GM21360 (cell line): ENCODE results near the gene SCUBE2.

ENCODE experiments used
- ATAC-seq: cut with Tn5 transposase; IDR thresholded peaks from one replicate; pipeline ENCODE4 v1.9.1; 2021; ENCODE audit warnings: mild to moderate bottlenecking, moderate library complexity; ENCODE audit not compliant: unreplicated experiment

SCUBE2 gene

GRCh38 chr11:9076046-9076445 is 15.4 kb downstream of the SCUBE2 start:
- no peak for ATAC-seq

- ATAC-seq, result no peak
Measured at GRCh38 chr11:9075556-9075955, 15.8 kb downstream of the SCUBE2 start.

DNA sequence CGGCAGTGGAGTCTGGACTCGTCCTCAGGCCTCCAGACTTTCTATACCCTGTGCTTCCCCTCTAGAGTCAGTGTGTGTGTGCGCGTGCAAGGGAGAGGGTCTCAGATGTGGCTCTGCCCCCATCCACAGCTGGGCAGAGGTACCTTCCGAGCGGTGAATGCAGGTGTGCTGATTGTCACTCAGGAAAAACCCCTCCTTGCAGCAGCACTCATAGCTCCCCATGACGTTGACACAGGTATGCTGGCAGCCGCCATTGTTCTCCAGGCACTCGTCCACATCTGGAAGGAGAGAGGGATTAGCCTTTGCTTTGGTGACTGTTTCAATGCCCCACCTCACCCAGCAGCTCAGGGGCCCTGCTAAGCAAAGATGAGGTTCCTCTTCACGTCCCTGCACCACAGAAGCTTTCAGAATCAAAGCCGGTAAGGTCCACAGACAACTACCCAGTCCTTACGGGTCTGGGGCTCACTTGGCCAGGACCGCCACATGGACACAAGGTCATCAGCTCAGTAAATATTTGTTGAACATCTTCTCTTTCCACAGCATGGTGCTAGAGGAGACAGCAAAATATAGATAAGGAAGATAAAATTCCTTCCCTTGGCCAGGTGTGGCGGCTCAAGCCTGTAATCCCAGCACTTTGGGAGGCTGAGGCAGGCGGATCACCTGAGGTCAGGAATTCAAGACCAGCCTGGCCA is 16.9 kb downstream of the SCUBE2 start:
- ATAC-seq, result no peak

DNA sequence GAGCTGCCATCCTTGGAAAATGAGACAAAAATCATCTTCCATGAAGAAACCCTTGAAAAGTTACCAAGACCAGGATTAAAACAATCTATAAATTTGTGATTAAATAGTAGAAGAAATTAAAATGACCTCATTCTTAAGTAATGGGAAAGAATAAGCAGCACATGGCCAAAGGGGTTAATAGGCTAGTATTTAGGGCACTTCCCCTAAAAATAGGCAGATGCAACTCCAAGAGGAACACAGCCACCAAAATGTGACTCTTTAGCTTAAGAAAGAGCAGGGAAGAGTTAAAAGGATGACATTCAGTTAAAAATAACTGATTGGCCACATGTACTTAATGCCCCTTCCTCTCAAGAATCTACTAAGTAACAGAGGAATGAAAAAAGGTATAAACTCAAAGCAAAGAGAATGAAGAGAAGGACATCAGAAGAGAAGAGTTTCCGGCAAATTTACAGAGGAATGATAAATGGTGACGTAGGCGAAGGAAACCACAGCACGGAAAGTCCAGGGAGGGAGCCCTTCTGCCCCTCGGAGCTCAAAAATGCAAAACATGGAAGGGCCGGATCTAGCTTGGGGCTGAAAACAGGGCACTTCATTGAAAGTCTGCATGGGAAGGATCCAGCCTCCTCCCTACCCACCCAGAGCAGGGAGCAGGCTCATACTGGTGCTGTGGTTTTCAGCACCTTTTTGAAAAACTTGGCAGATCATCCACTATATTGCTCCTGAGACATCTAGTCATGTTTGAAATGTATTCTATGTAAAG is 17.8 kb downstream of the SCUBE2 start:
- ATAC-seq, result no peak

DNA sequence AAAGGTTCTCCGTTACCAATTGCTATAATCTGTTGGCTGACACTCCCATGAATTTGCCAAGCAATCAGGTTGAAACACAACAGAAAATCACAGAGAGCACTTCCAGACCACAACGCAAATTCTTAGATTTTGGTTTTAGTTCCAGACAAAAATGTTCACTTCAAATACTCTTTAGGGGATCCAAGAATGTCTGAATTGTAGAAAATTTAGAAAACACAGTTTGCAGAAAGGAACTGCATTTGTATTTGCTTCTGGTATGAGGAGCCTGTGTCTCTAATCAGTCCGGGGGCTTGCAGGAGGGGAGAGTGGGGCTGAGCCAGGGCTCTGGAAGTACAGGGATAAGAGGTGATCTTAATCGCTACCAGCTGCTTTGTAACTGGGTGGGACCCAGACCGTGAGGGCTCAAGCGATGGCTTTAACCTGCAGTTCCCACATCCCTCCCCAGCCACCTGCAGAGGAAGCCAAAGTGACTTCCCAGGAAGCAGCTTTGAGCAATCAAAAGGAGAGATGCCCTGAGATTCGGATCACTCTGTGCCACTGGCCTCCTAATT is 18.7 kb downstream of the SCUBE2 start:
- no peak for ATAC-seq

GRCh38 chr11:9071692-9072091 is 19.7 kb downstream of the SCUBE2 start:
- no peak for ATAC-seq

DNA sequence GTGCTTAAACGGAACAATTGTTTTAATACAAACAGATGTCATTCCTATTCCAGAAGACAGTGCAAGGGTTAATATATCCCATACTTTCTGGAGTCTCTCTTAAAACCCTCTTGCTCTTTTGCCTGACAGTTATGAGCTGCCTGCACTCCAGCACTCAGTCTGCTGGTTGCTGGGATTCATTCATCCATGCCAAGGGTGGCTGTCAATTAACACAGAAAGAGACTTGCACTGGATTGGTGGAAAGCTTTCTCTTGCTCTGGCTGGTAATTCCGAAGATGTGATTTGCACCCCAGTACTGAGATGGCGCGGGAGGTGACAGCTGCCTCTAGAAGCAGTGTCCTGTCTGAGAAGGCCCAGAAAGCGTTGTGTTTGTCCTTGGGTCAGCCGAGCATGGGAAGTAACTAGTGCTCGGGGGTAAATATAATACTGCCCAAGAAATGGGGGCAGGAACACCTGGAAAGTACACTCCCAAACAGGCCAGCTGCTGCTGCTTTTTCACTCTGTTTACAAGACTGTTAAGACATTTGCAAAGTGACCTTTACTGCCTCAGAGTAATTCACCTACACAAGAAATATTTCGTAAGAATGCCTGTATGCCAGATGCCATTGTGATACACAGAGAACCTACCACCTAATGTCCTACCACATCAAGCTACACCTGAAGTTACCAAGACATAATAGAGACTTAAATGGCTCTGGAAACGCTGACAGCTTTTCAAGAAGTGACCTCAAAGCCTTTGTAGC is 20.5 kb downstream of the SCUBE2 start:
- ATAC-seq, result no peak

DNA sequence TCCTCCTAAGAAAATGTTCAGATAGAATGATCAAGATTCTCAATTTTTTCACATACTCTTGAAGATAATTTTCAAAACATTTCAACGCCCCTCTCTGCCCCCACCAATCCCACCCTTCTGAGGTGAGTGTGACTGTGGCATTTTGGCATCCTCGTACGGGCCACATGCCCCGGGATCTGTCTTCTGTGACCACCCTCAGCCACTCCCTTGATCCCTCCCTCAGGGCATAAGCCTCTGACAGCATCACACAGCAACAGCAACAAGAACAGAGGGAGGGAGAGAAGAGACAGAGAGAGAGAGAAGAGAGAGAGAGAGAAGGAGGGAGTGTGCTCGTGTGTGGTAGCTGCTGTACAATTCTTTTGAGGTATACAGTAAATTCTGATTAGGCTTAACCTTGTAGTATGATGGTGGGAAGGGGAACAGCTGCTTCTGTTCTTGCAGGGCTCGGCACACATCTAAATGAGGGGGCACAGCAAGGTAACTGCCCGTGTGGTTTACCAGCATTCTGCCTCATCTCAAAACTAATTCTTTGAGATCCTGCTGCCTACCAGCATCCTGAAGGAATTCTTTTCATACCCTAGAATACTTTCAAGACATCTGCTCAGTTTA is 21.4 kb downstream of the SCUBE2 start:
- no peak for ATAC-seq

GRCh38 chr11:9069256-9069655 is 22.1 kb downstream of the SCUBE2 start:
- ATAC-seq, result no peak

DNA sequence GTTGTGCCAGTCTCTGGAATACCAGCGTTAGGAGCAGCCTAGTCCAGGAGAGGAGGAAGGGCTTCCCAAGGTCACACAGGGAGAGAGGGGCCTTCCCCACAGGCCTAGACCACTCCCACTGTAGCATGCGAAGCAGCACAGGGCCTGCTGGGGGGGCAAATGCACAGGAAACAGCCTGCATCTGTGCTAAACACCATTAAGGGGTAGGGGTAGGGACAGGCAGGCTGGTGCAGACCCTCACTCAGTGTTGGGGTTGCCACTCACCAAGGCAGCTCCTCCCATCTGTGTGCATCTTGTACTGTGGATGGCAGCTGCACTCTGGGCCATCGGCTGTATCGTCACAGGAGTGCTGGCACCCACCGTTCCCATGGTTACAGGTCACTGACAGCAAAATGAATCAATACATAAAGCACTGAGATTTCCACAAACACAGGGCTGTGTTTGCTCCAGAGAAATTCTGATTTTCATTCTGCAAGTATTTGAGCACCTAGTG is 24.9 kb downstream of the SCUBE2 start:
- ATAC-seq, result no peak

GRCh38 chr11:9065607-9066432 is 25.6 kb downstream of the SCUBE2 start:
- ATAC-seq, result no peak

DNA sequence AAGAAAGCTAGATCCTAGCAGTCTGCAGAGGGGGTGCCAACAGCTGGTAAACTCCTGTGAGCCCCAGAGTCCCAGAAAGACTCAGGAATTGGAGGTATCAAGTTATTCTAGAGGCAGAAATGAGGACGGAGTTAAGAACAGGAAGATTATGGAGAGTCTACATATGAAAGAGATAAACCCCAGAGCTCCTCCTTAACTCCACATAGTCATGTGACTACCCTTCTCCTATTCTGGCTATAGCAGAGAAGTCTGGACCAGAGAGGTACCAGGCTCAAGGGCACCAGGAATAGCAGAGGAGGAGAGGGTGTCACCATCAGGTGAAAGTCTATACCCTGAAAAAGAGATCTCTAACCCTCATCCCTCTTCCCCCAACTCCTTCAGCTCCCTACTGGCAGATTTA is 29.6 kb downstream of the SCUBE2 start:
- ATAC-seq, result no peak

- peak; percentile 97 for ATAC-seq
Measured at GRCh38 chr11:9060700-9061111, 30.7 kb downstream of the SCUBE2 start.

GRCh38 chr11:9059406-9059805 is 32.0 kb downstream of the SCUBE2 start:
- ATAC-seq, result no peak

GRCh38 chr11:9057888-9058287 is 33.5 kb downstream of the SCUBE2 start:
- ATAC-seq, result no peak

- ATAC-seq, result no peak
Measured at GRCh38 chr11:9057007-9057406, 34.4 kb downstream of the SCUBE2 start.

- no peak for ATAC-seq
Measured at GRCh38 chr11:9056467-9056866, 34.9 kb downstream of the SCUBE2 start.

DNA sequence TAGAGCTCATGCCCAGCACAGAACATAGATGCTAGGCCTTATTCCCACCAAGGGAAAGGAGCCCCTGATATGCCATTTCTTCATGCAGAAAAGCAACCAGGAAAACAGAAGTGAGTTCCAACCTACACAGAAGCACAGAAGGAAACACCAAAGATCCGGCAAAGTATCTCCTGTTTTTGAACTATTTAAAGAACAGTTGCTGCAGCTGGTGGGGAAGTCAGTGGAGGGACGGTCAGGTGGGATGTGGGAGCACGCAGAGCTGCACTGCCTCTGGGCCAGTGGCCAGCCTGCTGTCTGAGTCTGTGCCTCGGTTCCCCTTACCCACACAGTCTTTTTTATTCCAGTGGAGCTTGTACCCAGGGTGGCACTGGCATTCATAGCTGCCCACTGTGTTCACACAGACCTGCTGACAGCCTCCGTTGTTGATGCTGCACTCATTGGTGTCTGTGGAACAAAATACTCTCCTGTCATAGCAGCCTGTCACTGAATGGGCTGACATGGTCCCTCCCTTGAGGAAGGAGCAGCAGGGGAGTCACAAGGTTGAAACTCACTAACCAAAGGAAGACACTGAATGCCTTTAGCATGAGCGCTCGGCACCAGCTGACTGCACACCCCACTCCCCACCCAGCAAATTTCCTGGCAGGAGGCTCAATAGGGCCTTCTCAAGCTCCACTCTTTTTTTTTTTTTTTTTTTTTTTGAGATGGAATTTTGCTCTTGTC is 37.9 kb downstream of the SCUBE2 start:
- no peak for ATAC-seq

- ATAC-seq, result no peak
Measured at GRCh38 chr11:9052316-9052715, 39.1 kb downstream of the SCUBE2 start.
